ENCODE data around the gene COBLL1.

The COBLL1 gene

GRCh38 chr2:164755952-164756351, 85.7 kb downstream of the COBLL1 start:
- no peak for DNase-seq

GRCh38 chr2:164754157-164755093, 87.2 kb downstream of the COBLL1 start:
- DNase-seq, result peak in 1 of 4 experiments; percentile 4

GRCh38 chr2:164752956-164753355, 88.7 kb downstream of the COBLL1 start:
- no peak for DNase-seq

GRCh38 chr2:164747783-164748433, 93.7 kb downstream of the COBLL1 start:
- no peak for DNase-seq

GRCh38 chr2:164747140-164747539, 94.5 kb downstream of the COBLL1 start:
- DNase-seq, result no peak

GRCh38 chr2:164746713-164747112, 94.9 kb downstream of the COBLL1 start:
- DNase-seq, result no peak

- no peak for DNase-seq
Measured at GRCh38 chr2:164745012-164745797, 96.4 kb downstream of the COBLL1 start.

- no peak for DNase-seq
Measured at GRCh38 chr2:164742738-164743317, 98.8 kb downstream of the COBLL1 start.

GRCh38 chr2:164739966-164740365, 101.7 kb downstream of the COBLL1 start:
- DNase-seq, result peak in 2 of 4 experiments; percentile 30 to 44

GRCh38 chr2:164737612-164738081, 104.0 kb downstream of the COBLL1 start:
- peak; percentile 70 to 90 (median 74) for DNase-seq

GRCh38 chr2:164735309-164735919, 106.2 kb downstream of the COBLL1 start:
- DNase-seq, result no peak

GRCh38 chr2:164734196-164734595, 107.4 kb downstream of the COBLL1 start:
- no peak for DNase-seq

GRCh38 chr2:164725542-164725941, 116.1 kb downstream of the COBLL1 start:
- no peak for DNase-seq

- DNase-seq, result peak; percentile 40 to 86 (median 70)
Measured at GRCh38 chr2:164722616-164723338, 118.8 kb downstream of the COBLL1 start.

- DNase-seq, result no peak
Measured at GRCh38 chr2:164721430-164721829, 120.2 kb downstream of the COBLL1 start.

- DNase-seq, result no peak
Measured at GRCh38 chr2:164719996-164720941, 121.4 kb downstream of the COBLL1 start.

- peak in 3 of 4 experiments; percentile 42 to 77 (median 52) for DNase-seq
Measured at GRCh38 chr2:164717000-164717803, 124.4 kb downstream of the COBLL1 start.

- no peak for DNase-seq
Measured at GRCh38 chr2:164714471-164714870, 127.2 kb downstream of the COBLL1 start.

- no peak for DNase-seq
Measured at GRCh38 chr2:164711766-164712138, 129.9 kb downstream of the COBLL1 start.
